RWPE1 (cell line): ENCODE results near the gene CABP1.

Source experiments
- CTCF ChIA-PET: fragments of 350-600 bp; sonication (Branson Sonifier 250); formaldehyde crosslinking; extraction: SDS; loops from one replicate; lab custom pipeline; 2021; lab: Yijun Ruan, JAX
- POLR2A ChIA-PET: fragments of 400-600 bp; formaldehyde crosslinking; extraction: SDS; loops from one replicate; lab custom pipeline; 2020; ENCODE audit warnings: antibody characterized with exemption; ENCODE audit not compliant: low non-redundant PET; lab: Yijun Ruan, JAX
- DNase-seq: peaks from one replicate; pipeline ENCODE4 v3.0.0; 2012; ENCODE audit warnings: low spot score
- H3K27ac ChIP-seq: fragments of 450-650 bp; 2 replicates; pipeline ENCODE4 v1.5.1; 2017
- CTCF ChIP-seq: fragments of 450-650 bp; conservative IDR thresholded peaks from 2 replicates; pipeline ENCODE4 v1.5.1; 2017; ENCODE audit warnings: low read depth, mild to moderate bottlenecking

The CABP1 gene

GRCh38 chr12:120640861-120641833 lies 721 bp downstream of the CABP1 start:
- TF ChIP-seq CTCF: no peak
- ChIA-PET POLR2A (no interaction called here), CTCF (interaction anchor here (0.6 kb wide), 3 partner anchors 8 to 332 kb away, joined by 3 to 5 read pairs (median 3); no protein-coding TSS in a partner anchor)
- peak; percentile 57 for DNase-seq
- H3K27ac ChIP-seq: no peak overlapping the region

DNA sequence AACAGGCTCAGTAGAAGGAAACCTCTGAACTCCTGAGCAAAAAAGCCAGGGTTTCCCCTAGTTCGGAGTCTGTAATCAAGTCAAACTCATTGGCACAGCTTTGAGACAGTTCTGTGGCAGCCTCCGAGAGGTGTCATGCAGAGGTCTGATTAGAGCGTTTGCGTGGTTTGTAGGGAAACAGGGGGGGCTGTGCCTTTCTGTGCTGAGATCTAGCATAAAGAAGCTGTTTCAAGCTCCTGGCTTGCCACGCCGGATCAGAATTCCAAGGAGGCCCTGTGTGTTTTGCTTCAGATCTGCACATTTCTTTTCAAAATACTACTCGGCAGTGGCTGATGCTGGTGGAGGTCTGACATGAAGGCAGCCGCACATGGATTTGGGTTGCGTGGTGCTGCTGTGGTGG lies 1.7 kb downstream of the CABP1 start:
- CTCF ChIA-PET: no interaction called here
- TF ChIP-seq CTCF: no peak

DNA sequence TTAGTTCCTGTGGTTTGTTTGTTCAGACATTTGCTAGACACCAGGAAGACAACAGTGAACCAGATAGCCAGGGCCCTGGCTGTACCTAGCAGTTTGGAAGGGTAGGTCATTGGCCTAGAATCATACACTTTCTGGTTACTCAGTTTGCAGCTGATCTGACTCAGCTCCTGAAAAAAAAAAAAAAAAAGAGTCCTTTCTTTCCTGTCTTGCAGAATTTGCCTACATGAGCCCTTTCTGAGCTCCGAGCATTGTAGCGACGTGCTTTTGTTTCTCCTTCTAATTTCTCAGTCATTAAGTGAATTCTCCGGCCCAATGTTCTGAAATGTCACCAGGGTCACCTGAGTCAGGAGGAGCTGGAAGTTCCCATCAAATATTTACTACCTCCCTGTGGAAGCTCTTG lies 2.4 kb downstream of the CABP1 start:
- DNase-seq: no peak
- CTCF ChIA-PET: no interaction called here
- no peak for TF ChIP-seq CTCF
- no peak overlapping the region for H3K27ac ChIP-seq
- POLR2A ChIA-PET: no interaction called here

More for the DNA sequence above, 1.7 kb downstream of the CABP1 start:
- DNase-seq: no peak
- no peak overlapping the region for H3K27ac ChIP-seq
- POLR2A ChIA-PET: no interaction called here

DNA sequence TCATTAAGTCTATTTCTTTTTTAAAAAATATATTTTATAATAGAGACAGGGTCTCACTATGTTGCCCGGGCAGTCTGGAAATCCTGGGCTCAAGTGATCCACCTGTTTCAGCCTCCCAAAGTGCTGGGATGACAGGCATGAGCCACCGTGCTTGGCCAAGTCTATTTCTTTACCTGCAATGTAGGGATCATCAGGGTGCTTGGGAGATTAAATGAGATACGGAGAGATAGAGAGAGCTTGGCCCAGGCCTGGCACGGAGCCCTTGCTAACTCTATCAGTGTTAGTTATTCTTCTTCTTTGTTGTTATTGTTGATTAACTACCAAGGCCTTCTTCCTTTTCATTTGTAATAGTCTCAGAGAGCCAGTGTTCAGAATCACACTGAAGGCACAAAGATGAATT lies 3.1 kb downstream of the CABP1 start:
- ChIA-PET POLR2A (no interaction called here), CTCF (no interaction called here)
- no peak for DNase-seq
- no peak for TF ChIP-seq CTCF
- no peak overlapping the region for H3K27ac ChIP-seq

- ChIA-PET CTCF (interaction anchor here (0.6 to 4.2 kb wide), 6 partner anchors 12 to 364 kb away, joined by 3 to 27 read pairs (median 8); no protein-coding TSS in a partner anchor), POLR2A (no interaction called here)
- no peak for TF ChIP-seq CTCF
These were observed 5.6 kb downstream of the CABP1 start for GRCh38 chr12:120646044-120646443.

GRCh38 chr12:120647375-120647755 lies 6.9 kb downstream of the CABP1 start:
- TF ChIP-seq CTCF: no peak
- POLR2A ChIA-PET: no interaction called here
- CTCF ChIA-PET: interaction anchor here (0.6 to 4.2 kb wide), 12 partner anchors 7 to 977 kb away, joined by 3 to 27 read pairs (median 4); no protein-coding TSS in a partner anchor
- no peak overlapping the region for H3K27ac ChIP-seq
- no peak for DNase-seq

More at GRCh38 chr12:120646044-120646443, 5.6 kb downstream of the CABP1 start:
- no peak overlapping the region for H3K27ac ChIP-seq
- DNase-seq: no peak
